ENCODE results near the gene STXBP6.

- TF ChIP-seq POLR2A (IDR thresholded peaks at IDR 0.05) (no peak), CTCF (IDR thresholded peaks at IDR 0.05) (no peak)
These were observed 259.8 kb downstream of the STXBP6 start for GRCh38 chr14:24790196-24790595.

All from uterus (tissue), 2 donors.